ENCODE data around the gene BMP8B. TPM values are rescaled to one million over a fixed set of nuclear protein-coding genes. Genes with fewer than 3 reads are reported as not detected.

The BMP8B gene
- total RNA-seq, 1 experiment from 2014 or later, result 0.42 TPM

- Histone ChIP-seq H4K5ac (ENCODE audit: insufficient read length, low read depth, low read length) (no peak overlapping the region), H3K23ac (ENCODE audit: insufficient read length, low read depth, low read length) (no peak overlapping the region), H3K9me3 (ENCODE audit: control insufficient read depth, low read depth, low read length) (peaks cover 5% of the 10 kb centered on the region), H3K23me2 (ENCODE audit: insufficient read length, low read depth, low read length, poor library complexity, severe bottlenecking) (no peaks in the 10 kb centered on the region), H3K18ac (ENCODE audit: insufficient read length, low read depth, low read length) (no peak overlapping the region), H3K4me2 (ENCODE audit: insufficient read depth, insufficient read length, low read length) (no peak overlapping the region), H2BK20ac (ENCODE audit: low read depth, low read length, poor library complexity, severe bottlenecking) (no peak overlapping the region), H4K8ac (replicated peaks; ENCODE audit: insufficient read length, low read depth, low read length) (no peak overlapping the region), H3K9ac (ENCODE audit: extremely low read depth, insufficient read length, low read length) (no peak overlapping the region), H2BK15ac (ENCODE audit: low read depth, low read length) (no peak overlapping the region), H2AFZ (ENCODE audit: low read length) (no peak overlapping the region), H3K4me1 (ENCODE audit: insufficient read depth, low read length) (no peaks in the 10 kb centered on the region), H3K14ac (ENCODE audit: insufficient read depth, low read length) (no peak overlapping the region), H2AK5ac (ENCODE audit: insufficient read length, low read length) (no peak overlapping the region), H2BK120ac (ENCODE audit: low read depth, low read length, poor library complexity, severe bottlenecking) (no peak overlapping the region), H3T11ph (ENCODE audit: low read length) (no peak overlapping the region), H3K4ac (ENCODE audit: low read depth, low read length) (no peak overlapping the region), H3K27me3 (ENCODE audit: insufficient read depth, low read length) (no peaks in the 10 kb centered on the region), H2BK5ac (ENCODE audit: insufficient read length, low read length) (no peak overlapping the region), H3K56ac (ENCODE audit: insufficient read length, low read depth, low read length) (no peak overlapping the region), H3K79me2 (ENCODE audit: insufficient read depth, low read length) (no peaks in the 10 kb centered on the region), H3K27ac (ENCODE audit: insufficient read length, low read depth, low read length) (no peak overlapping the region), H2BK12ac (ENCODE audit: insufficient read length, low read depth, low read length) (no peak overlapping the region), H4K20me1 (ENCODE audit: control insufficient read depth, insufficient read depth, insufficient read length) (no peaks in the 10 kb centered on the region), H4K91ac (ENCODE audit: insufficient read length, low read depth, low read length) (no peak overlapping the region), H3K79me1 (ENCODE audit: insufficient read depth, low read depth, low read length, poor library complexity, severe bottlenecking) (no peaks in the 10 kb centered on the region)
- TF ChIP-seq, protein P1, sequence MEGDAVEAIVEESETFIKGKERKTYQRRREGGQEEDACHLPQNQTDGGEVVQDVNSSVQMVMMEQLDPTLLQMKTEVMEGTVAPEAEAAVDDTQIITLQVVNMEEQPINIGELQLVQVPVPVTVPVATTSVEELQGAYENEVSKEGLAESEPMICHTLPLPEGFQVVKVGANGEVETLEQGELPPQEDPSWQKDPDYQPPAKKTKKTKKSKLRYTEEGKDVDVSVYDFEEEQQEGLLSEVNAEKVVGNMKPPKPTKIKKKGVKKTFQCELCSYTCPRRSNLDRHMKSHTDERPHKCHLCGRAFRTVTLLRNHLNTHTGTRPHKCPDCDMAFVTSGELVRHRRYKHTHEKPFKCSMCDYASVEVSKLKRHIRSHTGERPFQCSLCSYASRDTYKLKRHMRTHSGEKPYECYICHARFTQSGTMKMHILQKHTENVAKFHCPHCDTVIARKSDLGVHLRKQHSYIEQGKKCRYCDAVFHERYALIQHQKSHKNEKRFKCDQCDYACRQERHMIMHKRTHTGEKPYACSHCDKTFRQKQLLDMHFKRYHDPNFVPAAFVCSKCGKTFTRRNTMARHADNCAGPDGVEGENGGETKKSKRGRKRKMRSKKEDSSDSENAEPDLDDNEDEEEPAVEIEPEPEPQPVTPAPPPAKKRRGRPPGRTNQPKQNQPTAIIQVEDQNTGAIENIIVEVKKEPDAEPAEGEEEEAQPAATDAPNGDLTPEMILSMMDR (conservative IDR thresholded peaks at IDR 0.05), result no peak
- H3K27ac Mint-ChIP-seq, result no peak overlapping the region
- no CpG with 5 or more reads among the region's 5 CpGs for WGBS (ENCODE audit: extremely low coverage, insufficient read length, low lambda C conversion rate)
- peaks cover 5% of the 10 kb centered on the region for H3K27me3 Mint-ChIP-seq (ENCODE audit: low read depth)
- peaks cover 7 to 8% of the 10 kb centered on the region in 2 experiments; a peak in 4 of 5 replicates for H3K9me3 Mint-ChIP-seq
- no peak for DNase-seq
- no peak overlapping the region for H3K4me3 Mint-ChIP-seq
- H3K36me3 Mint-ChIP-seq (ENCODE audit: insufficient read depth in 1 of 3, low read depth in 3 of 3), result peaks cover 17 to 65% (median 35%) of the 10 kb centered on the region in 3 experiments
- H3K4me1 Mint-ChIP-seq, result no peaks in the 10 kb centered on the region
Observed at GRCh38 chr1:39757501-39757900, 31.2 kb downstream of the BMP8B start.

Measured in H9 (cell line).